Measurements from ENCODE around the gene DNAH1. TPM values are rescaled to one million over a fixed set of nuclear protein-coding genes. Genes with fewer than 3 reads are reported as not detected.
A peak's percentile ranks its signal among the peaks of the same experiment; 100 is the strongest.

The DNAH1 gene
- polyA plus RNA-seq, 1 donor, result 6.2 TPM

DNA sequence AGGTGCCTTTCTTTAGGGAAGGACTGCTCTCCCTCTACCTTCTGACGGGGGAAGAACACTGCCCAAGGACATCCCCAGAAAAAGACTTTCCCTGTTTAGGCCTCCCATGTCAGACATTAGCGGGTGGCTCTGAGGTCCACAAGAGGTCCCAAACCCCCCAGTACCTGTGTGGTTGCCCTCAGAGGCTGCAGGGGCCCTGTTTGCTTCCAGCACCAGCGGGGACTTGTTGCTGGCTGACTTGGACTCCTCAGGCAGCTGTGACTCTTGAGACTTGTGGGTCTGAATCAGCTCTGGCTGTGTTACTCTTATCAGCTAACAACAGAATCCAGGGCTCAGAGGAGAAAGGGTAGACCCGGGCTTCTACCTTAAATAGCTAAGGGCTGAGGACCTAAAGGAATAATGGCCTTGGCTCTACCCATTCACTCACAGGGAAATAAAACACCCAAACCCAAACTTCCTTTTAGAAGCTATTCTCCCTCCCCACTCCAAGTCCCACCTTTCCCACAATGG lies 89.5 kb downstream of the DNAH1 start:
- no peak for DNase-seq

DNA sequence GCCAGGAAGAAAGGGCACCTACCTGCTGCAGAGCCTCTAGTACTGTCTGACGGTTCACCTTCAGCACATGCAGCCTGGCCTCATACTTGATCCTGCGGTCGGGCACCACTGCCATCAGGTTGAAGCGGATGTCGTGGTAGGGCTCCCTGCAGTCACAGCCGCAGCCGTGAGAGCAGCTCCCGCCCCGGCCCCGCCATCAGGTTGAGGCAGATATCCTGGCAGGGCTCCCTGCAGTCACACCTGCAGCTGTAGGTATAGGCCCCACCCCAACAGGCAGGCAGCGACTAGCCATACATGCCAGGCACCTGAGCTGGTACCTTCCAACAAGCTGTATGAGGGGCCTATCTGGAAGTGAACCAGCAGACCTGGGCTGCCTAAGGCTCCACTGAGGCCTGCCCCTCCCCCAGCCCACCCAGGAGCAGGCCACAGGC lies 90.1 kb downstream of the DNAH1 start:
- DNase-seq, result no peak

DNA sequence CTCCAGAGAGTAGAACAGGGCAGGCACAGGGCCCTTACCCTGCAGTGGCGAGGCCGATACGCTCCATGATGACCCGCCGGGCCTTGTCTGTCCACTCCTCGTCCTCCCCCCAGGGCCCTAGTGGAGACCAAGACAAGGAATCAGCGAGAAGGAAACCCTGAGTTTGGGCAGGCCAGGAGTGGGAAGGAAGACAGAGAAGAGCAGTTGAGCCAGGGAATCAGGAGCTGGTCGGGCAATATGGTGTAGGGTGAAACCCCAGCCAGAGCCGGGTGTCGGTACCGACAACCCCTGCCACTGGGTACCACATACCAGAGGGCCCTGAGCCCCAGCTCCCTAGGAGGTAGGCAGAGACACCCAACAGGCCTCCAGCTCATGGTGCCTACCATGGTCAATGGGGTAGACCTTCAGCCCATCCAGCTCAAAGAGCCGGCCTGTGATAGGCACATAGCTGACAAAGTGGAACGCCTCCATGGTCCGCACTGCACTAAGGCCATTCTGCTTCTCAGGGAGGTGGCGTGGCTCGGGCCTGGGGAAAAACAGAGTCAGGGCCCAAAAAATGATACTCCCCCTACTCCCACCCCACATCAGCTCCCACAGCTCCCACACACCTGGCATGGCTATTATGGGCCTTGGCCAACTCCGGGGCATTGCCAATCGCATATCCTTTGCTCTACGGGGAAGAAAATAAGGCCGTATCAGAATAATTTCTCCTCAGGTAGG lies 90.8 kb downstream of the DNAH1 start:
- no peak for DNase-seq

DNA sequence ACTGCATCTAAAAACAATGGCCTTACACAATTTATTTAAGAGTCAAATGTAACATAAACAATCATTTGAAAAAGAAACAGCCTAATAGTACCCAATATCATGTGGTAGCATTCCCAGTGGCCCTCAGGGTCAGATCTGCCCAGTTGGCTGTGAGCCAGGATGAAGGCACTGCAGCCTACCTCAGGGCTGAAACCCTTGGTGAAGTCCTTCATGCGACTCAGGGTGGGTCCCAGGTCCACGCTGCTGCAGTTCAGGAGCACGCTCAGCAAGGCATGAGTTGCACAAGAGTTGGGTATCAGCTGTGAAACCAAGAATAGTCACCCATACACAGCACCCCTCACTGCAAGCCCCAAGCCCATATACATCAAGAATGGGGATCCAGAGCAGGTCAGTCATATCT lies 91.7 kb downstream of the DNAH1 start:
- DNase-seq, result no peak

DNA sequence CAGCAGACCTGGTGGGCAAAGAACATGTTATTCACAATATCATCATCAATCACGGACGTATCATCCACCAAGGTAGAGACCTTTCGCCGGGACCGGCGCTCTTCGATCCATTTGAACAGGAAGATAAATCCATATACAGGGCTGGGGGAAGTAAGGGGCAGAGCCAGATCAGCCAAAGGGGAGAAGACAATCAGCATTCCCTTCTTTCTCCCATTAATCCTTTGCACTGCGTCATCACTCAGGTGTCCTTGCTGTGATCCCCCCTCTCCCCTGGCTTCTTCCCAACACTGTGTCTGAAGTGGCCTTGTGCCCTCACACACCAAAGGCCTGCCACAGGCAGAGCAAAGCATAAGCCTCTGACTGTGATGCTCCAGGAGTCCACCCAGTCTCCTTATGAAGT lies 92.3 kb downstream of the DNAH1 start:
- no peak for DNase-seq

DNA sequence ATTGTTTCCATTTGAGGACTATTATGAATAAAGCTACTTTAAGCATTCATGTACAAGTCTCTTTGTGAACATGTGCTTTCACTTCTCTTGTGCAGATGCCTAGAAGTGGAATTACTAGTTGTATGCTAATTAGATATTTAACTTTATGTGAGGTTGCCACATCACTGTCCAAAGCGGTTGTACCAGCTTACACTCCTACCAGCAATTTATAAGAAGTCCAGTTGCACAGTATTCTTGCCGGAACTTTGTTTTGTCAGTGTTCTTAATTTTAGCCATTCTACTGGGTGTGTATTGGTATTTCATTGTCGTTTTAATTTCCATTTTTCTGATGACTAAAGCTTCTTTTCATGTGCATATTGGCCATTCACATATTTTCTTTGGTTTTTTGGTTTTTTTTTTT lies 99.7 kb downstream of the DNAH1 start:
- no peak for DNase-seq

DNA sequence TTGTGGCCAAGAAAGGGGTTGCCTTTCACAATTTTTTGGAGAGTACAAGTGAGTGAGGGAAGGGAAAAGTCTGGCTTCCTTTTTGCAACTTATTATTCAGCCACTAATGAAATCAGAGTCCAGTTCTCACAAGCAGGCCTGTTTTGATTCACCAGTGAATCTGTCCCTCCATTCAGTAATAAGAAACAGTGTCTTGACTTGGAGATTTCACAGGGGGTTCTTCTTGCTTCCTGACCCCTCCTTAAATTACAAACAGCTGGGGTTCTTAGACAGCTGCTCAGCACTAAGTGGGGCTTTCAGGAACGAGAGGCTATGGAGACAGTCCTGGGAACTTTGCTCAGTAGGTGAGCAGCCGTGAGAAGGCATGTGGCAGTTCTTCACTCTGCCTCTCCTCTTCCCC lies 104.3 kb downstream of the DNAH1 start:
- no peak for DNase-seq

DNA sequence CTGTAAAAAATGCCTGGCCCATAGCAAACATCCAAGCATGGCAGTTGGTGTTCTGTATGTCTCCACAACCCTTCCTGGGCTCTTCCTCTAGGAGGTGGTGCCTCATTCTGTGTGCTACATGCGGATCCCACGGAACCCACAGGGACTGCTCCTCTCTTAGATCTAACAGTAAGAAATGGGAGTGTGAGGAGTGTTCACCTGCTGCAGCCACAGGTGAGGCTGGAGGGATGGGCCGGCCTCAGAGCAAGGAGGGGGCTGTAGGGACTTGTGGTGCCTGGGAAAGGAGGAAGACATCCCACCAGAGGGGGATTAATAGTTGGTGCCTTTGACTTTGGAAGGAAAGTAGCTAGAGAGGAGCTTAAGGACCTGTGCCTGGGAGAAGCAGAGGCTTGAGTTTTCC lies 106.5 kb downstream of the DNAH1 start:
- DNase-seq, result no peak

DNA sequence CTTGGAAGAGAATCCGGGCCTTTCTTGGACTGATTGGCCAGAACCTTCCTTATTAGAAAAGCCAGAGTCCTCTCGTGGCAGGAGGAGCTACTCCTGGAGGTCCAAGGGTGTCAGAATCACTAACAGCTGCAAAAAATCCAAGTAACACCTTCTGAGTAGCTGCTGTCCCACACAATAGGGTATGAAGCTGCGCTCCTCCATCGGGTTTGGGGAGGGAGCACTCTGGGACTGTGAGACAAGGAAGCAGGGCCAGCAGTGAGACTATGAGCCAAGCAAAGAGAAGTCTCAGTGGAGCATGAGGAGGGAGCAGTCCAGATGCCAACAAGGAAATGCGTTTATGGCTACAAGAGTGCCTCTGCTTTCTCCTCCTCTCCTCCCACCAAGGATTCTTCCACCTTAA lies 107.1 kb downstream of the DNAH1 start:
- DNase-seq, result no peak

DNA sequence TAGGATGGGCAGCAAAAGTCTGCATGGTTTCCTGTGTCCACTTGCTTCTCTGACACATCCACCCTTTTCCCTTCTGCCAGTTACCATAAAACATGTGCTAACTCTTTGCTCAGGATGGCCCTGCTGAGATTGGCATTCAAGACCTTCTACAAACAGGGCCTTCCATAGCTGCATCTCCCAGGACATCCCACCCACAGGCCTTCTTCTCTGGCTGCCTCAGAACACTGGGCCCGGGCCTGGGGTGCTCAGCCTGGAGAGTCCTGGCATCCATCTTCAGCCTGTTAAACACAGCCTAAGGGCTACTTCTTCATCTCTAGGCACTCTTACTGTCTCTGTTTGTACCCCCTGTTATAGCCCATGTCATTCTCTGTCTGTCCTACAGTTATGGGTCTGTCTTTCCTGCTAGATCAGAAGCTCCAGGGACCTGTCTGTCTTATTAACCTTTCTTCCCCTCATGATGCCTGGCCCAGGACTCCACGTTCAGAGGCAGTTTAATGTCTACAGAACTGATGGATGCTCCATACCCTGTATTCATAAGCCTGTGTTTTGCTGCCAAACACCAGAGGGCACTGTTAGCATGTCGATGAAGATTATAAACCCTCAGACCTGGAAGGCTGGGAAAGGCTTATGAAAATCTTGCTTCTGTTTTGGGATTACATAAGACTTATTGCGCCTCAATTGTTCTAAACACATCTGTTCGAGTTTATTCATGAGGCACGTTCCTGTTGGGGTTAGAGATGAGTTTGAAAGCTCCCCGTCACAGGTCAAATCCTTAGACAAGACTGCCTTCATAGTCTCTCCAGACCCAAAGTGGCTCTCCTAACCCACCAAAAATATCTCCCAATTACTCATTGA lies 112.3 kb downstream of the DNAH1 start:
- DNase-seq, result peak; percentile 84

DNA sequence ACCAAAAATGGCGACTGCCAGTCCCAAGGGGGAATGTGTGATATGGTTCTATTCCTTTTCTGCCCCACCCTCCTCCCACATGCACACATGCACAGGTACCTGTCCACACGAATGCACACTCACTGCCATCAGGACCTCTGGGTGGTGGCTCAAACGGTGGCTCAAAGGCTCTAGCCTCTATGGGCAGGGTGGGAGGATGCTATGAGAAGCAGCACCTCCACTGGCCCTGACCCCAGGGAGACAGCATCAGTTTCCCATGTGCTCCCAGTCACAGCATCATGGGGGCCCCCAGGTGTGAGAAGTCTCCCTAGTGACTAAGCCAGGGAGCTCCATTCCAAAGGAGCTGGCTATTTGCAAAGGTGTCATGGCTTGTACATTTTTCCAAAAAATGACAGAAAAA lies 112.9 kb downstream of the DNAH1 start:
- no peak for DNase-seq

DNA sequence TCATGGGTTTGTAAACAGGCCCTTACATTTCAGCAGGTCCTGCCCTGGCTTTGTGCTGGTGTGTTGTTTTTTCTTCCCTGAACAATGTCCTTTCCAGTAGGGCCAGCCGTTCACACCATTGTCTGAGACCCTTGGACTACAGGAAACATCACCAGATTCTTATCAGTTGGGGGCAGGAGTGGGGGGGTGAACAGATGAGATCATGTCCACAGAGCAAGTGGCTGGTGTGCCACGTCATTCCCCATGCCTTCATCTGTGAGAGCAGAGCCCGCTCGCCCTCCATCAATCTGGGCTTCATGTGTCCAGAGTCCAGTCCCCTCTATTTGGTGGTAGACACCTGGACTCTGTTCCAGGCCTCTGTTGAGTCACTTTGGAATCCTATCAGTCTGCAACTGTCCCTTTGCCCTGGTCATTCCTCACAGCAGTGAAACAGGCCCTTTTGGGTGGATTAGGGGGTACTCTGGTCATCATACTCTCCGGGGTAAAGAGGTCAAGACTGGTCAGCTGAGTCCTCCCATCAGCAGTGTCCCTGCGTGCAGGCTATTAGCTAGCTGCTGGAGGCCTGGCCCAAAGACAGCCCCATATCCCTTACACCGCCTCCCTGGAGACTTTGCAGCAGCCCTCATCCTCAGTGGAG lies 113.8 kb downstream of the DNAH1 start:
- DNase-seq, result no peak

DNA sequence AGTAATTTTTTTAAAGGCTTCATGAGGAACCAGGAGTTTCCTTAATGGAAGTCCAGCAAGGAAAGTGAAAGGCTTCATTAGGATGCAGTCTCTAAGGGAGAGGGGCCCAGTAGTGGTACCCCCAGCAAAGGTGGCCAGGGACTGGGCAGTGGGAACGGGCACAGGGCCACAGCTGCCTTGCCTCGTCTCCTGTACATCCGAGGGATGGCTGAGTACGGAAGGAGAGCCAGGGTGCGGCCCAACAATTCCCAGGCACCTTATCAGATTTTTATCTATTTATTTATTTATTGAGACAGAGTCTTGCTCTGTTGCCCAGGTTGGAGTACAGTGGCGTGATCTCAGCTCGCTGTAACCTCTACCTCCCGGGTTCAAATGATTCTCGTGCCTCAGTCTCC lies 114.3 kb downstream of the DNAH1 start:
- no peak for DNase-seq

DNA sequence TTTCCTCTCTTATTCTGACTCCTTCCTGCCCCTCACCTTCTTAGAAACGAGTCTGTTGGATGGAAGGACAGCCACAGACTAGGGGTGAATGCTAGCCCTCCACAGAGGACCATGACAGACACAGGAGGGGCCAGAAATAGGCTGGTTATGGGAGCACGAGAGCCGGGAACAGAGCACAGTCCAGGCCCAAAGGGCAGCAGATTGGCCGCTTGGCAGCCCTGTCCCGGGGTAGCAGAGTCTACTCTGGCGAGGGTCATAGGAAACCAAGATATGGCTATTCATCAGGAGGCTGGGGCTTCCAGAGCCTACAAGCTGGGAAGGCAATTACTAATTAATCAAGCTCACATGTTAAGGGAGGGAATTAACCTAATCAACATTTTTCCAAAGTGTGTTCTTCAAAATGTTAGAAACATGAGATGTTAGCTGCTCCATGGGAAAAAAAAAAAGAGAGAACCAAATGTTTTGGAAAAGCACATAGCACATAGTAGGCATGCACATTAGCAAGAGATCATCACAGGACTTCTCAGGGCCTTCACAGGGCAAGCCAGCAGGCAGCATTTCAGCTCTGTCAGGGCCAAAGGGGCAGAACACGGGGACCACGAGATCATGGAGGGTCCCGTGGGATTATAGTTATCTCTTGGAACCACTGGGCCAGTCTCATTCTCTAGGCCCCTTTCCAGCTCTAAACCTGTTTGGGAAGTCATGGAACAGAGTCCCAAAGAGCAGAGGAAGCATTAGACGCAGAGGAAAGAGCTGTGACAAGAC lies 115.5 kb downstream of the DNAH1 start:
- DNase-seq, result no peak

DNA sequence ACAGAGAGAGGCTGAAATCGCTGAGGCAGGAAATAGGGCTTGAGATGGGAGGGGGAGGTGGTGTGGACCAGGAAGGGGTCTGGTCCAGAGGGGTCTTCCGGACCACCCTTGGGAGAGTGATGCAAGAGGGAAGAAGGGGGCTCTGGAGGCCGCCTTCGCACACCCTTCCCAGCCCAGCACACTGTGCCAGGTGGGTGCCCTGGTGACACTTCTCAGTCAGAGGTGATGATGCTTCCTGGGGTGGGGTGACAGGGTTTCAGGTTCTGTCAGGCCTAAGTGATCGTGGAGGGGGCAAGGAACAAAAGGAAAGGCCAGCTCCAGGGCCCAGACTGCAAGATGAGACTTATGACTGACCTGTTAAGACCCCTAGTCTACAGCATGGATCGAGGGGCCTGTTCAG lies 116.1 kb downstream of the DNAH1 start:
- no peak for DNase-seq

DNA sequence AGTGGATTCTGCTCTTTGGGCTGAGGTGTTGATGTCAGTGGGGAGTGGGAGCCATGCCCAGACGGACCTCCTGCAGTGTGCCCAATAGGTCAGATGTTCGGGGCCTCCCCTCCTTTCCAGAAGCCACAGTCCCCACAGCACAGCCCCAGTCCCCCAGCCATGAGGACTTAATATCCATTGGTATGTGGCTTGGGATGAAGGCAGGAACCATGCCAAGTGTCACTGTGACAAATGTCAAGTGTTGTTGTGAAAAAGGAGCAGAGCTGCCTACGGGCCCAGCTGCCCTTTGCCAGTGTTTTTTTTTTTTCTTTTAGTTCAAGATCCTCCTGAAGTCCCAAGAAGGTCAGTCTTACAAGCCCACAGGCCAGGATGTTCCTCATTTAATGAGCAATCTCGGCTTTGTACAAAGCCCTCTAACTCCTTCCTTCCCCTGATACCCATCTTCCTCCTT lies 116.6 kb downstream of the DNAH1 start:
- DNase-seq, result no peak

DNA sequence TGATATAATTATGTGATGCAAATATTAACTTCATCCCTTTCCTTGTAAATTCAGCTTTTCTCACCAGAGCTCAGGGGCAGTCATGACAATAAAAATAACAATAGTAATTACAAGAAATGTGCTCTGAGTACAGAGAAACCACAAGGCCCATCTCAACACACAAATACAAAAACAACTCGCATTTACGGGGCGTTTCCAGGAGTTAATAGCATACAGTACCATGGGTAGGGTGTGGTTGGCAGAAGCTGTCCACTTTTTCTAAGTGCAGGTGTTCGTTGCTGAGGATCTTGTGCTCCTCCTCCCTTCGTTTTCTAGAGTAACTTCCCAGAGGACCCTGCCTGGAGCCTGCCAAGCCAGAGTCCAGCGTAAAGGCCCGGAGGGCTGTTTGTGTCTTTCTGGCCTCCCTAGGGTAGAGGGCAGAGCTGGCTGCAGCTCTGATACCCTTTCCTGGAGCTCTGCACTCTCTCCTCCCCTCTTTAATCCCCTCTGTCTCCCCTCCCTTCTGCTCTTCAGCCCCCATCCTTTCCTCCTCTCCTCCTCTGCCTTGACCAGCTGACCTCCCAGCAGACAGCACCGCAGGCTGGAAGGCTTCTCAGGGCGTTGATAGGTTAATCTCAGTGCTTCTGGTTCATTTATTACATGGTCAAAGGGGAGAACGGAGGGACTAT lies 117.3 kb downstream of the DNAH1 start:
- DNase-seq, result no peak

DNA sequence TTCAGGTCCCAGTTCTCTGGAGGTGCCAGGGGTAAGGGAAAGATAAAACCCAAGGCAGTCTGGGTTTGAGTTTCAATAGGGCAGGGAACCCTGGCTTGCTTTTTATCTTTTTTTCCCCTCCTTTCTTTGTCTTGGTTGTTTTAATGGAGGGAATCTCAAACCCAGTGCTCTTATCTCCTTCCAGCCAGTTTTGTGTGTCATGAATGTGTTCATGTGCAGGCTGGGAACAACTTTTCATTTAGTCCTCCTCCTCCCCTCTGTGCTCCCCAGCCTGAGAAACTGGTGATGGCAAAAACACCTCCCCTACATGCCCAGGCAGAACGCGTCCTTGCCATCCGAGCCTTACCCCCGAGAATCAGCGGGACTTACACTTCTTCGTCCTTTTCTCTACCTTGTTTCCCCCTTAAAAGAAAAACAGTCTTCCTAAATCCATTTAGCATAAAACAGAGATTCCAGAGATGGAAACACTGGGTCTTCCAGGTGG lies 117.9 kb downstream of the DNAH1 start:
- no peak for DNase-seq

DNA sequence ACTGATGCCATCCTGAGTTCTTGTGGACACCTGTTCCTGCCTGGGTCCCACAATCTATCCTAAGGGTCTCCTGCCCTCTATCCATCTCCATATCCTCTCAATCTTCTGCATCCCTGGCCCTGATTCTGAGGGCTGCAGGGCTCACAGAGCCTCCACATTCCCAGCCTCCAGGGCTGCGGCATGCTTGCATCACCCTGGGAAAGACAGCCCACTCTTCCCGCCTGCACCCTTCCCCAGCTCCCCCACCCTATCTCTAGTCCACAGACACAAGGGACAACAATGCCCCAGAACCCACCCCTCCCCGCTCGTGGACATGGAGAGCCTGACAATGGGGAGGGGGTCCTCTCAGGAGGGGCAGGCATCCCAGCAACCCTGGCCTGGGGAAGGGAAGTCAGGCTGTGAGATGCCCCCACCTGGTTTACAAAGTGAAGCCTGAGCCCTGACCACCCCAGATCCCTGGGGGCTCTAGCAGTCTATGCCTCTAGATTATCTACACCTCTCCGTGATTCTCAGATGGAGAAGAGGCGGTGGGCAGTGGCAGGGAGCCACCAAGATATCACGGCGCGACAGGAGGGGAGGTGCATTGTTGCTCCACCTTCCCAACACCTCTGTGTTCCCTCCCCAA lies 118.5 kb downstream of the DNAH1 start:
- no peak for DNase-seq

DNA sequence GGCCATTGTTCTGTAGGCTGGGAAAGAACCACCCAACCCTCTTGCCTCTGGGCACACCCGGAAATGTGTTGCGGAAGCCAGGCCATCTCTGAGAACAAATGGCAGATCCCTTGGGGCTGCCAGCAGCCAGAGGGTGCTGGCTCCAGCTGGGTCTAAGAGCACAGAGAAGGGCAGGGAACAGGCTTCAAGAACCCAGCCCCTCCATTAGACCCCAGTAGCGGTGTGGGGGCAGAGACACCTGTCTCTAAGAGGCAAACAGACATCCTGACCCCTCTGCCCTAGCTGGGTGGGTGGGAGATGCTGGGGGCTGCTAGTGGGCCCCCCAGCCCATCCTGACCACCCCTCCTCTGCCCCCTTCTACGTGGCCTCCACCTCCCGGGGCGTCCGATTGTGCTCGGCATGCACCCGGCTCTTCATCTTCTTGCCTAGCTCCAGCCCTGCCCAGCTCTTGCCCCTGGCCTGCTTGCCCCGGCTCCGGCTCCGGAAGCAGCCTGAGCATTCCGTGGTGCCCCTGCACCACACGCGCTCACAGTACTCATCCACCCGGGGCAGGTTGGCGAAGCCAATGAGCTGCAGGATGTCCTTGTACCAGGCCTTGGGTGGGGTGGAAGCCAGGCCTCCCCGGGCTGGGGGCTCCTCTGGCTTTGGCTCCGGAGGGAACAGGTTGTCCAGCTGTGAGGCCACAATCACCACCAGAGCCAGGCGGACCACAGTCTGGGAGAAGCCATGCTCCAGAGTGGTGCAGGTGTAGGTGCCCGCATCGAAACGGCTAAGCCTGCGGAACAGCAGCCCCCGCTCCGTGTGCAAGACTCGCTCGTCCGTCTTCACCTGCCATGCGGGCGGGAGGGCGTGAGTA lies 119.4 kb downstream of the DNAH1 start:
- no peak for DNase-seq

Data from hindlimb muscle (tissue), 1 donor.